MM.1S (cell line): Measurements from ENCODE around the gene RMI1.
A peak's percentile ranks its signal among the peaks of the same experiment; 100 is the strongest.

Source experiments
- DNase-seq: peaks from one replicate; pipeline ENCODE4 v3.0.0-alpha.2; 2015
- H2AFZ ChIP-seq: fragments of 300-600 bp; sonication (generic); 2 replicates; pipeline ENCODE4 v1.6.0; 2016; ENCODE audit warnings: antibody characterized with exemption, low read length
- H3F3A ChIP-seq: fragments of 300-600 bp; sonication (generic); 2 replicates; pipeline ENCODE4 v1.6.1; 2016; ENCODE audit warnings: mild to moderate bottlenecking, antibody characterized with exemption, low read length, moderate library complexity, mixed read lengths; ENCODE audit not compliant: insufficient read depth
- H3K27ac ChIP-seq: fragments of 300-600 bp; sonication (generic); 2 replicates; pipeline ENCODE4 v1.5.1; 2016; ENCODE audit warnings: mild to moderate bottlenecking, low read length
- H3K27me3 ChIP-seq: fragments of 300-600 bp; sonication (generic); replicated peaks from 2 replicates; pipeline ENCODE4 v1.6.0; 2016; ENCODE audit warnings: low read length; ENCODE audit not compliant: insufficient read depth
- H3K36me3 ChIP-seq: fragments of 300-600 bp; sonication (generic); replicated peaks from 2 replicates; pipeline ENCODE4 v1.6.1; 2016; ENCODE audit warnings: mild to moderate bottlenecking, low read length, mixed read lengths; ENCODE audit not compliant: insufficient read depth
- H3K4me1 ChIP-seq: fragments of 300-600 bp; sonication (generic); 2 replicates; pipeline ENCODE4 v1.6.1; 2016; ENCODE audit warnings: low read length, mixed read lengths
- H3K4me2 ChIP-seq: fragments of 300-600 bp; sonication (generic); 2 replicates; pipeline ENCODE4 v1.6.0; 2016; ENCODE audit warnings: low read depth, low read length
- H3K4me3 ChIP-seq: fragments of 300-600 bp; sonication (generic); 2 replicates; pipeline ENCODE4 v1.5.1; 2016; ENCODE audit warnings: low read length, mixed read lengths
- H3K79me2 ChIP-seq: fragments of 300-600 bp; sonication (generic); 2 replicates; pipeline ENCODE4 v1.6.1; 2016; ENCODE audit warnings: mixed run types, low read length, mixed read lengths
- H3K9ac ChIP-seq: fragments of 300-600 bp; sonication (generic); 2 replicates; pipeline ENCODE4 v1.6.1; 2016; ENCODE audit warnings: low read length, mixed read lengths
- H3K9me2 ChIP-seq: fragments of 300-600 bp; sonication (generic); replicated peaks from 2 replicates; pipeline ENCODE4 v1.6.1; 2016; ENCODE audit warnings: mild to moderate bottlenecking, low read length, mixed read lengths; ENCODE audit not compliant: insufficient read depth
- H3K9me3 ChIP-seq: fragments of 300-600 bp; sonication (generic); replicated peaks from 2 replicates; pipeline ENCODE4 v1.6.1; 2016; ENCODE audit warnings: mild to moderate bottlenecking, low read length, mixed read lengths; ENCODE audit not compliant: insufficient read depth
- H4K20me1 ChIP-seq: fragments of 300-600 bp; sonication (generic); 2 replicates; pipeline ENCODE4 v1.6.1; 2016; ENCODE audit warnings: mild to moderate bottlenecking, low read length, moderate library complexity, mixed read lengths; ENCODE audit not compliant: insufficient read depth
- CTCF ChIP-seq: fragments of 300-600 bp; sonication (generic); IDR thresholded peaks from 2 replicates; pipeline ENCODE4 v1.5.1; 2016; ENCODE audit warnings: antibody characterized with exemption, low read length, mixed read lengths
- EZH2 ChIP-seq: fragments of 300-600 bp; sonication (generic); optimal IDR thresholded peaks from 2 replicates; pipeline ENCODE3; 2017; ENCODE audit warnings: low read depth, mild to moderate bottlenecking, antibody characterized with exemption, low read length, mixed read lengths
- EZH2phosphoT487 ChIP-seq: fragments of 300-600 bp; sonication (generic); IDR thresholded peaks from 2 replicates; pipeline ENCODE4 v1.6.1; 2018; ENCODE audit warnings: antibody characterized with exemption, low read length

Gene RMI1

DNA sequence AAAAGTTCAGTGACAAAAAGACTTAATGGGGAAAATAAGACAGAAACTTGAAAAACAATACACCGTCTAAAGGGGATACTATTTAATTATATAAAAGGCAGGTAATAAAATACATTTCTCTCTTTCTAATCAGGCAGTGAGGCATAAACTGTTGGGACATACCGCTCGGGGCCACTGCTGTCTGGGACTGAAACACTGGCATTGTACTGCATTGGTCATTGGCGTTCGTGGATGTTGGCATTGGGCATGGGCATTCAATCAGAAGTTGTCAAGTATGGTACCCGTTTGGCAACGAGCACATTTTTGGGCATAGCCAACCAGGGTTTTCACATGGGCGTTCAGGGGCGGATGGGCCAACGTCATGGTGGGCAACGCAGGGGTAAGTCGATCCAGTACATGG lies 5.3 kb upstream of the RMI1 start:
- no peaks in the 10 kb centered on the region for H3K9me3 ChIP-seq
- TF ChIP-seq EZH2 (no peak), EZH2phosphoT487 (no peak), CTCF (no peak)
- no peak overlapping the region for H3K4me3 ChIP-seq
- H2AFZ ChIP-seq = no peak overlapping the region
- H3F3A ChIP-seq = peaks cover 57% of the 10 kb centered on the region
- H3K27ac ChIP-seq = no peak overlapping the region
- peaks cover 84% of the 10 kb centered on the region for H4K20me1 ChIP-seq
- no peaks in the 10 kb centered on the region for H3K9me2 ChIP-seq
- DNase-seq = no peak
- H3K36me3 ChIP-seq = peaks cover 70% of the 10 kb centered on the region
- H3K79me2 ChIP-seq = peaks cover 98% of the 10 kb centered on the region
- H3K4me1 ChIP-seq = peaks cover 14% of the 10 kb centered on the region; the same call in 1 of the 2 replicates
- H3K4me2 ChIP-seq = no peak overlapping the region
- H3K27me3 ChIP-seq = no peaks in the 10 kb centered on the region
- H3K9ac ChIP-seq = no peak overlapping the region

- Histone ChIP-seq H3K9ac (no peak overlapping the region), H3K27me3 (no peaks in the 10 kb centered on the region), H3K36me3 (peaks cover 60% of the 10 kb centered on the region), H3F3A (peaks cover 53% of the 10 kb centered on the region), H3K4me3 (no peak overlapping the region), H4K20me1 (peaks cover 75% of the 10 kb centered on the region), H3K9me3 (no peaks in the 10 kb centered on the region), H2AFZ (no peak overlapping the region), H3K27ac (no peak overlapping the region), H3K4me1 (peaks cover 14% of the 10 kb centered on the region; the same call in 1 of the 2 replicates), H3K9me2 (no peaks in the 10 kb centered on the region), H3K4me2 (no peak overlapping the region), H3K79me2 (peaks cover 96% of the 10 kb centered on the region)
- TF ChIP-seq EZH2phosphoT487 (no peak), CTCF (no peak), EZH2 (no peak)
- DNase-seq = no peak
These were observed 4.2 kb upstream of the RMI1 start for GRCh38 chr9:83976372-83976771.

- H3F3A ChIP-seq = peaks cover 50% of the 10 kb centered on the region
- H3K27me3 ChIP-seq = no peaks in the 10 kb centered on the region
- H3K9ac ChIP-seq = no peak overlapping the region
- no peak for TF ChIP-seq EZH2
- TF ChIP-seq CTCF = no peak
- no peak for TF ChIP-seq EZH2phosphoT487
- H3K4me2 ChIP-seq = peak overlapping the region; percentile 84; the same call in 1 of the 2 replicates
- no peak for DNase-seq
- peaks cover 55% of the 10 kb centered on the region for H3K36me3 ChIP-seq
- peaks cover 17% of the 10 kb centered on the region; the same call in 1 of the 2 replicates for H3K4me1 ChIP-seq
- H4K20me1 ChIP-seq = peaks cover 69% of the 10 kb centered on the region
- no peaks in the 10 kb centered on the region for H3K9me3 ChIP-seq
- no peaks in the 10 kb centered on the region for H3K9me2 ChIP-seq
- H3K4me3 ChIP-seq = no peak overlapping the region
- no peak overlapping the region for H2AFZ ChIP-seq
- no peak overlapping the region for H3K27ac ChIP-seq
- peaks cover 96% of the 10 kb centered on the region for H3K79me2 ChIP-seq
These were observed 3.4 kb upstream of the RMI1 start for GRCh38 chr9:83977196-83977595.
